Measurements from ENCODE around the gene VWA8.

The VWA8 gene

GRCh38 chr13:41970918-41971317, 10.0 kb upstream of the VWA8 start:
- no peak for DNase-seq (ENCODE audit: low read depth)
- no peak for TF ChIP-seq CTCF (IDR thresholded peaks at IDR 0.05; ENCODE audit: insufficient read depth, low read depth, low read length, missing control alignments)

GRCh38 chr13:41970022-41970421, 9.1 kb upstream of the VWA8 start:
- no peak for TF ChIP-seq CTCF (IDR thresholded peaks at IDR 0.05; ENCODE audit: insufficient read depth, low read depth, low read length, missing control alignments)
- no peak overlapping the region for H3K4me3 ChIP-seq (ENCODE audit: low read length)
- no peak for DNase-seq (ENCODE audit: low read depth)

More at GRCh38 chr13:41970918-41971317, 10.0 kb upstream of the VWA8 start:
- H3K4me3 ChIP-seq (ENCODE audit: low read length): no peak overlapping the region

GRCh38 chr13:41969072-41969471, 8.2 kb upstream of the VWA8 start:
- no peak for TF ChIP-seq CTCF (IDR thresholded peaks at IDR 0.05; ENCODE audit: insufficient read depth, low read depth, low read length, missing control alignments)
- no peak for DNase-seq (ENCODE audit: low read depth)
- no peak overlapping the region for H3K4me3 ChIP-seq (ENCODE audit: low read length)

GRCh38 chr13:41966671-41967070, 5.8 kb upstream of the VWA8 start:
- TF ChIP-seq CTCF (IDR thresholded peaks at IDR 0.05; ENCODE audit: insufficient read depth, low read depth, low read length, missing control alignments): no peak
- peak; percentile 50 for DNase-seq (ENCODE audit: low read depth)
- no peak overlapping the region for H3K4me3 ChIP-seq (ENCODE audit: low read length)

- peak; percentile 96 for DNase-seq (ENCODE audit: low read depth)
- H3K4me3 ChIP-seq (ENCODE audit: low read length): no peak overlapping the region
- TF ChIP-seq CTCF (IDR thresholded peaks at IDR 0.05; ENCODE audit: insufficient read depth, low read depth, low read length, missing control alignments): no peak
Measured at GRCh38 chr13:41962994-41963393, 2.1 kb upstream of the VWA8 start.

- DNase-seq (ENCODE audit: low read depth): no peak
- TF ChIP-seq CTCF (IDR thresholded peaks at IDR 0.05; ENCODE audit: insufficient read depth, low read depth, low read length, missing control alignments): no peak
- peak overlapping the region; percentile 78 for H3K4me3 ChIP-seq (ENCODE audit: low read length)
Measured at GRCh38 chr13:41961466-41961760, 504 bp upstream of the VWA8 start.

- TF ChIP-seq CTCF (IDR thresholded peaks at IDR 0.05; ENCODE audit: insufficient read depth, low read depth, low read length, missing control alignments): no peak
- H3K4me3 ChIP-seq (ENCODE audit: low read length): peak overlapping the region; percentile 78
- peak; percentile 62 for DNase-seq (ENCODE audit: low read depth)
Measured at GRCh38 chr13:41960211-41960636, 685 bp downstream of the VWA8 start.
